Loucy (cell line): ENCODE results near the gene CAVIN3.

Experiments
- CTCF ChIP-seq: fragments of 200-600 bp; sonication (generic); conservative IDR thresholded peaks from 2 replicates; pipeline ENCODE4 v1.5.1; 2014; ENCODE audit warnings: mild to moderate bottlenecking, antibody characterized with exemption, low read length
- EZH2phosphoT487 ChIP-seq: fragments of 200-600 bp; IDR thresholded peaks from 2 replicates; pipeline ENCODE4 v1.6.1; 2018; ENCODE audit warnings: antibody characterized with exemption, mild to moderate bottlenecking, moderate library complexity, borderline replicate concordance

- TF ChIP-seq CTCF, result no peak
- TF ChIP-seq EZH2phosphoT487, result no peak
Observed at GRCh38 chr11:6319704-6320410, 444 bp downstream of the CAVIN3 start.
